SH-SY5Y (cell line): ENCODE data around the gene NPRL2.

Experiments used
- GATA2 ChIP-seq: IDR thresholded peaks from 2 replicates; pipeline ENCODE4 v1.6.1; 2011; ENCODE audit warnings: mild to moderate bottlenecking, low read depth, low read length
- GATA3 ChIP-seq: IDR thresholded peaks from 2 replicates; pipeline ENCODE4 v1.6.1; 2011; ENCODE audit warnings: low read depth, mild to moderate bottlenecking, low read length, moderate library complexity

Gene NPRL2

GRCh38 chr3:50359760-50360110 lies 9.2 kb upstream of the NPRL2 start:
- TF ChIP-seq GATA3 (no peak), GATA2 (no peak)

GRCh38 chr3:50358911-50359759 lies 8.6 kb upstream of the NPRL2 start, which contains the start of gene TMEM115:
Gene TMEM115, minus strand, starts transcription at chr3:50359521. Its CDS starts 458 bp downstream, at chr3:50359063.
- TF ChIP-seq GATA2 (no peak), GATA3 (no peak)

- no peak for TF ChIP-seq GATA3
- no peak for TF ChIP-seq GATA2
Observed at GRCh38 chr3:50358355-50358910, 7.9 kb upstream of the NPRL2 start.

GRCh38 chr3:50357481-50357880 lies 6.9 kb upstream of the NPRL2 start:
- no peak for TF ChIP-seq GATA2

GRCh38 chr3:50356553-50356952 lies 6.0 kb upstream of the NPRL2 start:
- TF ChIP-seq GATA3 (no peak), GATA2 (no peak)

GRCh38 chr3:50355829-50356552 lies 5.4 kb upstream of the NPRL2 start:
- TF ChIP-seq GATA2 (no peak), GATA3 (no peak)

- TF ChIP-seq GATA3 (no peak), GATA2 (no peak)
Observed at GRCh38 chr3:50354850-50355249, 4.3 kb upstream of the NPRL2 start.

- TF ChIP-seq GATA3 (no peak), GATA2 (peak; percentile 72; the same call in 1 of the 2 replicates)
Observed at GRCh38 chr3:50354186-50354764, 3.7 kb upstream of the NPRL2 start.

GRCh38 chr3:50353245-50354004 lies 2.9 kb upstream of the NPRL2 start:
- TF ChIP-seq GATA2 (no peak), GATA3 (no peak)

GRCh38 chr3:50352781-50353180 lies 2.2 kb upstream of the NPRL2 start:
- TF ChIP-seq GATA3 (no peak), GATA2 (no peak)

GRCh38 chr3:50351323-50351697 lies 735 bp upstream of the NPRL2 start:
- TF ChIP-seq GATA2 (no peak), GATA3 (no peak)

GRCh38 chr3:50350213-50350526 lies 405 bp downstream of the NPRL2 start:
- TF ChIP-seq GATA2 = no peak
- TF ChIP-seq GATA3 = no peak

GRCh38 chr3:50347187-50347813 lies 3.3 kb downstream of the NPRL2 start:
- no peak for TF ChIP-seq GATA2
- TF ChIP-seq GATA3 = no peak
